HG02642 (cell line): ENCODE data around the gene OR2V1.
"Not testable (repeated sequence)": the region's sequence is repeated elsewhere in the genome, so short reads cannot be mapped to it uniquely, and the experiment has no call there.

Experiments
- ATAC-seq: cut with Tn5 transposase; IDR thresholded peaks from one replicate; pipeline ENCODE4 v1.9.1; 2021; ENCODE audit warnings: mild to moderate bottlenecking; ENCODE audit not compliant: unreplicated experiment, poor library complexity

OR2V1 gene

GRCh38 chr5:181107699-181108098 is 23.3 kb downstream of the OR2V1 start:
- ATAC-seq = no peak

GRCh38 chr5:181105391-181106025 is 25.5 kb downstream of the OR2V1 start:
- no peak for ATAC-seq

GRCh38 chr5:181104606-181105390 is 26.2 kb downstream of the OR2V1 start:
- not testable (repeated sequence) for ATAC-seq

- ATAC-seq = not testable (repeated sequence)
These were observed 26.8 kb downstream of the OR2V1 start for GRCh38 chr5:181104259-181104568.

GRCh38 chr5:181101930-181102674 is 28.9 kb downstream of the OR2V1 start:
- not testable (repeated sequence) for ATAC-seq

GRCh38 chr5:181101030-181101641 is 29.8 kb downstream of the OR2V1 start:
- ATAC-seq = not testable (repeated sequence)

GRCh38 chr5:181100121-181100875 is 30.7 kb downstream of the OR2V1 start:
- ATAC-seq = no peak

- no peak for ATAC-seq
These were observed 31.3 kb downstream of the OR2V1 start for GRCh38 chr5:181099602-181100086.

GRCh38 chr5:181098762-181099601 is 32.0 kb downstream of the OR2V1 start:
- no peak for ATAC-seq

- not testable (repeated sequence) for ATAC-seq
These were observed 33.0 kb downstream of the OR2V1 start for GRCh38 chr5:181097759-181098491.

- not testable (repeated sequence) for ATAC-seq
These were observed 33.6 kb downstream of the OR2V1 start for GRCh38 chr5:181097383-181097753.

GRCh38 chr5:181096721-181097382 is 34.1 kb downstream of the OR2V1 start:
- ATAC-seq = not testable (repeated sequence)

GRCh38 chr5:181095162-181095561 is 35.8 kb downstream of the OR2V1 start:
- ATAC-seq = not testable (repeated sequence)

- no peak for ATAC-seq
These were observed 38.5 kb downstream of the OR2V1 start for GRCh38 chr5:181092428-181092827.

GRCh38 chr5:181088289-181088688 is 42.7 kb downstream of the OR2V1 start:
- ATAC-seq = no peak

GRCh38 chr5:181087309-181087708 is 43.7 kb downstream of the OR2V1 start:
- ATAC-seq = no peak

GRCh38 chr5:181086884-181087205 is 44.1 kb downstream of the OR2V1 start:
- ATAC-seq = no peak
